IMR-90 (cell line): ENCODE results near the gene NEMF. TPM values are rescaled to one million over a fixed set of nuclear protein-coding genes. Genes with fewer than 3 reads are reported as not detected.
"Not testable (repeated sequence)": the region's sequence is repeated elsewhere in the genome, so short reads cannot be mapped to it uniquely, and the experiment has no call there.

Experiments
- ATAC-seq: fragments of 200-7000 bp; cut with Tn5 transposase; 2 replicates; pipeline ENCODE4 v1.9.1; 2020; ENCODE audit warnings: low read depth, mild to moderate bottlenecking, moderate library complexity
- BruUV-seq: library from RNA; stranded (reverse); fragments of 400-500 nt; replicated peaks from 2 replicates; lab custom pipeline; 2021; lab: Mats Ljungman, UMichigan
- CTCF ChIA-PET: fragments of 300-600 bp; formaldehyde crosslinking; extraction: SDS; loops from one replicate; lab custom pipeline; 2021; ENCODE audit warnings: antibody characterized with exemption; lab: Yijun Ruan, JAX
- POLR2A ChIA-PET: fragments of 300-600 bp; sonication (Branson Sonifier 250); formaldehyde crosslinking; loops from one replicate; lab custom pipeline; 2022; ENCODE audit warnings: antibody characterized with exemption; ENCODE audit not compliant: unreplicated experiment; lab: Charles Lee
- DNase-seq: peaks from one replicate; pipeline ENCODE4 v3.0.0; 2013
- H2AFZ ChIP-seq: replicated peaks from 2 replicates; pipeline ENCODE3; 2013; ENCODE audit warnings: low read length, mild to moderate bottlenecking; ENCODE audit not compliant: poor library complexity
- H2AK5ac ChIP-seq: 2 replicates; pipeline ENCODE4 v1.6.1; 2013; ENCODE audit warnings: low read depth, low read length, inconsistent platforms
- H2AK9ac ChIP-seq: replicated peaks from 2 replicates; pipeline ENCODE3; 2013; ENCODE audit warnings: mild to moderate bottlenecking, low read depth, low read length, moderate library complexity; ENCODE audit not compliant: poor library complexity
- H2BK120ac ChIP-seq: 2 replicates; pipeline ENCODE4 v1.6.1; 2013; ENCODE audit warnings: low read depth, low read length, inconsistent platforms
- H2BK15ac ChIP-seq: 3 replicates; pipeline ENCODE4 v1.6.1; 2013; ENCODE audit warnings: low read depth, low read length, inconsistent platforms
- H2BK20ac ChIP-seq: 2 replicates; pipeline ENCODE4 v1.6.1; 2013; ENCODE audit warnings: low read depth, mild to moderate bottlenecking, inconsistent platforms, low read length, moderate library complexity
- H2BK5ac ChIP-seq: 2 replicates; pipeline ENCODE4 v1.6.1; 2013; ENCODE audit warnings: mild to moderate bottlenecking, low read depth, low read length, inconsistent platforms; ENCODE audit not compliant: poor library complexity, severe bottlenecking
- H3K14ac ChIP-seq: replicated peaks from 2 replicates; pipeline ENCODE4 v1.6.1; 2013; ENCODE audit warnings: low read depth, low read length, inconsistent platforms
- H3K18ac ChIP-seq: 2 replicates; pipeline ENCODE4 v1.6.1; 2013; ENCODE audit warnings: low read depth, low read length, control low read depth
- H3K23ac ChIP-seq: 2 replicates; pipeline ENCODE4 v1.6.1; 2013; ENCODE audit warnings: low read depth, low read length, inconsistent platforms
- H3K27ac ChIP-seq: 2 replicates; pipeline ENCODE4 v1.5.1; 2013; ENCODE audit warnings: mild to moderate bottlenecking, control low read depth, low read length; ENCODE audit not compliant: insufficient read depth
- H3K27me3 ChIP-seq: 2 replicates; pipeline ENCODE4 v1.6.1; 2013; ENCODE audit warnings: low read length; ENCODE audit not compliant: control insufficient read depth, insufficient read depth
- H3K36me3 ChIP-seq: 2 replicates; pipeline ENCODE4 v1.6.1; 2013; ENCODE audit warnings: low read length, mixed read lengths; ENCODE audit not compliant: control insufficient read depth, insufficient read depth
- H3K4ac ChIP-seq: 2 replicates; pipeline ENCODE4 v1.6.1; 2013; ENCODE audit warnings: low read depth, low read length, inconsistent platforms
- H3K4me1 ChIP-seq: 2 replicates; pipeline ENCODE4 v1.6.1; 2013; ENCODE audit warnings: low read length, mixed read lengths; ENCODE audit not compliant: control insufficient read depth, insufficient read depth
- H3K4me2 ChIP-seq: 2 replicates; pipeline ENCODE4 v1.6.1; 2013; ENCODE audit warnings: low read depth, mild to moderate bottlenecking, control low read depth, low read length, moderate library complexity
- H3K4me3 ChIP-seq: 2 replicates; pipeline ENCODE4 v1.5.1; 2013; ENCODE audit warnings: low read depth, mild to moderate bottlenecking, control low read depth, low read length, moderate library complexity; ENCODE audit not compliant: insufficient read depth
- H3K56ac ChIP-seq: 2 replicates; pipeline ENCODE4 v1.6.1; 2013; ENCODE audit warnings: low read length, inconsistent platforms; ENCODE audit not compliant: insufficient read depth; ENCODE audit errors: extremely low read depth
- H3K79me1 ChIP-seq, 2 experiments: 2 replicates each; pipeline ENCODE4 v1.6.1; 2013; ENCODE audit warnings: low read length in 2 of 2, inconsistent platforms in 1 of 2, low read depth in 1 of 2
- H3K9ac ChIP-seq: 2 replicates; pipeline ENCODE4 v1.6.1; 2013; ENCODE audit warnings: low read depth, low read length, control low read depth
- H3K9me1 ChIP-seq: 2 replicates; pipeline ENCODE4 v1.6.1; 2013; ENCODE audit warnings: low read length, inconsistent platforms; ENCODE audit not compliant: insufficient read depth
- H3K9me3 ChIP-seq: 2 replicates; pipeline ENCODE4 v1.6.1; 2013; ENCODE audit warnings: low read length; ENCODE audit not compliant: control insufficient read depth, insufficient read depth
- H4K20me1 ChIP-seq: 2 replicates; pipeline ENCODE4 v1.6.1; 2013; ENCODE audit warnings: low read length, inconsistent platforms; ENCODE audit not compliant: insufficient read depth
- H4K5ac ChIP-seq: 2 replicates; pipeline ENCODE4 v1.6.1; 2013; ENCODE audit warnings: mild to moderate bottlenecking, low read depth, low read length, control low read depth
- H4K8ac ChIP-seq, 2 experiments: 2 replicates each; pipeline ENCODE4 v1.6.1; 2013; ENCODE audit warnings: low read depth in 2 of 2, low read length in 2 of 2, control low read depth in 1 of 2, inconsistent platforms in 1 of 2
- H4K91ac ChIP-seq: 2 replicates; pipeline ENCODE4 v1.6.1; 2013; ENCODE audit warnings: low read depth, low read length, inconsistent platforms; ENCODE audit not compliant: insufficient read depth
- WGBS, 2 experiments: methylation state at CpG; one replicate each; pipeline versions ENCODE4 v1.1.5 to v1.1.7; 2013; ENCODE audit warnings: missing lambda C conversion rate in 2 of 2; ENCODE audit not compliant: insufficient read length in 1 of 2; ENCODE audit errors: extremely low coverage in 2 of 2; 5-methylcytosine and 5-hydroxymethylcytosine counted together
- dilution Hi-C: fragments of 300-500 bp; cut with HindIII; formaldehyde crosslinking; loops from one replicate; pipeline ENCODE4 v1.14.3; 2018; ENCODE audit warnings: low sequenced_read_pairs; ENCODE audit not compliant: unreplicated experiment
- in situ Hi-C: fragments of 300-500 bp; cut with MboI; formaldehyde crosslinking; loops from 3 replicates; pipeline ENCODE4 v1.14.3; 2019; ENCODE audit warnings: low sequenced_read_pairs, inconsistent platforms, mixed read lengths
- intact Hi-C: fragments of 100-400 bp; cut with micrococcal nuclease; formaldehyde crosslinking; loops from 2 replicates; pipeline ENCODE4 v1.10.0; 2022
- polyA plus RNA-seq, 3 experiments: library from polyadenylated mRNA; depleted of rRNA; stranded (reverse); fragments of >200 nt; gene quantifications; 2 replicates each; pipeline ENCODE4 v1.2.3, GENCODE V29; 2012; ENCODE audit warnings: low replicate concordance in 1 of 3
- total RNA-seq: library from RNA; depleted of rRNA; stranded (reverse); fragments of >200 nt; gene quantifications from 2 replicates; pipeline ENCODE4 v1.2.3, GENCODE V29; 2012

NEMF gene
- total and polyA plus RNA-seq, 2 of the 4 experiments (the other 2 are of a cell fraction), result 19.5 to 30.5 TPM

GRCh38 chr14:49816118-49816517, 36.5 kb downstream of the NEMF start:
- H3K4me2 ChIP-seq, H4K8ac ChIP-seq, H3K18ac ChIP-seq, POLR2A ChIA-PET, BruUV-seq, H3K4me1 ChIP-seq, H4K5ac ChIP-seq, in situ Hi-C loops, H3K79me1 ChIP-seq, H2AK5ac ChIP-seq, H3K14ac ChIP-seq, DNase-seq, H2AK9ac ChIP-seq, dilution Hi-C loops, H3K9me1 ChIP-seq, H3K4me3 ChIP-seq, H2BK15ac ChIP-seq, H3K9me3 ChIP-seq, H3K23ac ChIP-seq, H4K20me1 ChIP-seq, H2BK20ac ChIP-seq, H2BK120ac ChIP-seq, CTCF ChIA-PET, ATAC-seq, intact Hi-C loops, H3K56ac ChIP-seq, H4K91ac ChIP-seq, H2BK5ac ChIP-seq, H3K9ac ChIP-seq, H2AFZ ChIP-seq, H3K27ac ChIP-seq, H3K4ac ChIP-seq, H3K27me3 ChIP-seq: not testable (repeated sequence)
- WGBS, 2 experiments, result no CpG with 5 or more reads among the region's 2 CpGs
- H3K36me3 ChIP-seq, result peaks cover 45% of the 10 kb centered on the region
